ENCODE measurements around the gene TP63. TPM values are rescaled to one million over a fixed set of nuclear protein-coding genes. Genes with fewer than 3 reads are reported as not detected.

The TP63 gene
- total RNA-seq, 1 donor from 2014 or later: 7.8 TPM

- Histone ChIP-seq H3K27ac (ENCODE audit: low read depth, low read length) (no peak overlapping the region), H3K9ac (ENCODE audit: low read depth in 1 of 3, low read length in 3 of 3) (no peak overlapping the region), H3K36me3 (ENCODE audit: control insufficient read depth in 3 of 3, insufficient read depth in 3 of 3, low read length in 3 of 3) (peaks cover 6 to 26% (median 15%) of the 10 kb centered on the region in 3 donors), H3K4me3 (ENCODE audit: low read length in 3 of 3) (no peak overlapping the region), H3K9me3 (ENCODE audit: control insufficient read depth in 3 of 3, low read length in 3 of 3) (no peaks in the 10 kb centered on the region), H3K27me3 (ENCODE audit: control insufficient read depth in 3 of 3, insufficient read depth in 3 of 3, low read length in 3 of 3) (no peaks in the 10 kb centered on the region), H3K4me1 (ENCODE audit: control insufficient read depth in 3 of 3, insufficient read depth in 3 of 3, low read length in 3 of 3) (no peaks in the 10 kb centered on the region)
Measured at GRCh38 chr3:189896533-189896932, 265.3 kb downstream of the TP63 start.

GRCh38 chr3:189897406-189897805 is 266.2 kb downstream of the TP63 start:
- Histone ChIP-seq H3K9ac (ENCODE audit: low read depth in 1 of 3, low read length in 3 of 3) (no peak overlapping the region), H3K36me3 (ENCODE audit: control insufficient read depth in 3 of 3, insufficient read depth in 3 of 3, low read length in 3 of 3) (peaks cover 3 to 18% (median 10%) of the 10 kb centered on the region in 3 donors), H3K4me1 (ENCODE audit: control insufficient read depth in 3 of 3, insufficient read depth in 3 of 3, low read length in 3 of 3) (no peaks in the 10 kb centered on the region), H3K27me3 (ENCODE audit: control insufficient read depth in 3 of 3, insufficient read depth in 3 of 3, low read length in 3 of 3) (no peaks in the 10 kb centered on the region), H3K4me3 (ENCODE audit: low read length in 3 of 3) (no peak overlapping the region), H3K27ac (ENCODE audit: low read depth, low read length) (no peak overlapping the region), H3K9me3 (ENCODE audit: control insufficient read depth in 3 of 3, low read length in 3 of 3) (no peaks in the 10 kb centered on the region)

GRCh38 chr3:189898559-189899153 is 267.5 kb downstream of the TP63 start:
- Histone ChIP-seq H3K9ac (ENCODE audit: low read depth in 1 of 3, low read length in 3 of 3) (no peak overlapping the region), H3K27me3 (ENCODE audit: control insufficient read depth in 3 of 3, insufficient read depth in 3 of 3, low read length in 3 of 3) (no peaks in the 10 kb centered on the region), H3K27ac (ENCODE audit: low read depth, low read length) (no peak overlapping the region), H3K36me3 (ENCODE audit: control insufficient read depth in 3 of 3, insufficient read depth in 3 of 3, low read length in 3 of 3) (peaks cover 3 to 12% (median 10%) of the 10 kb centered on the region in 3 donors), H3K9me3 (ENCODE audit: control insufficient read depth in 3 of 3, low read length in 3 of 3) (no peaks in the 10 kb centered on the region), H3K4me1 (ENCODE audit: control insufficient read depth in 3 of 3, insufficient read depth in 3 of 3, low read length in 3 of 3) (no peaks in the 10 kb centered on the region), H3K4me3 (ENCODE audit: low read length in 3 of 3) (no peak overlapping the region)

- Histone ChIP-seq H3K9ac (ENCODE audit: low read depth in 1 of 3, low read length in 3 of 3) (no peak overlapping the region), H3K36me3 (ENCODE audit: control insufficient read depth in 3 of 3, insufficient read depth in 3 of 3, low read length in 3 of 3) (peaks cover 3 to 7% (median 4%) of the 10 kb centered on the region in 3 donors), H3K4me1 (ENCODE audit: control insufficient read depth in 3 of 3, insufficient read depth in 3 of 3, low read length in 3 of 3) (no peaks in the 10 kb centered on the region), H3K4me3 (ENCODE audit: low read length in 3 of 3) (no peak overlapping the region), H3K27ac (ENCODE audit: low read depth, low read length) (no peak overlapping the region), H3K27me3 (ENCODE audit: control insufficient read depth in 3 of 3, insufficient read depth in 3 of 3, low read length in 3 of 3) (no peaks in the 10 kb centered on the region), H3K9me3 (ENCODE audit: control insufficient read depth in 3 of 3, low read length in 3 of 3) (no peaks in the 10 kb centered on the region)
Measured at GRCh38 chr3:189899186-189899585, 268.0 kb downstream of the TP63 start.

GRCh38 chr3:189900578-189900977 is 269.4 kb downstream of the TP63 start:
- Histone ChIP-seq H3K27ac (ENCODE audit: low read depth, low read length) (no peak overlapping the region), H3K9me3 (ENCODE audit: control insufficient read depth in 3 of 3, low read length in 3 of 3) (no peaks in the 10 kb centered on the region), H3K36me3 (ENCODE audit: control insufficient read depth in 3 of 3, insufficient read depth in 3 of 3, low read length in 3 of 3) (no peaks in the 10 kb centered on the region), H3K4me3 (ENCODE audit: low read length in 3 of 3) (no peak overlapping the region), H3K4me1 (ENCODE audit: control insufficient read depth in 3 of 3, insufficient read depth in 3 of 3, low read length in 3 of 3) (no peaks in the 10 kb centered on the region), H3K9ac (ENCODE audit: low read depth in 1 of 3, low read length in 3 of 3) (no peak overlapping the region), H3K27me3 (ENCODE audit: control insufficient read depth in 3 of 3, insufficient read depth in 3 of 3, low read length in 3 of 3) (no peaks in the 10 kb centered on the region)

- Histone ChIP-seq H3K36me3 (ENCODE audit: control insufficient read depth in 3 of 3, insufficient read depth in 3 of 3, low read length in 3 of 3) (no peaks in the 10 kb centered on the region), H3K27me3 (ENCODE audit: control insufficient read depth in 3 of 3, insufficient read depth in 3 of 3, low read length in 3 of 3) (no peaks in the 10 kb centered on the region), H3K4me1 (ENCODE audit: control insufficient read depth in 3 of 3, insufficient read depth in 3 of 3, low read length in 3 of 3) (no peaks in the 10 kb centered on the region), H3K27ac (ENCODE audit: low read depth, low read length) (no peak overlapping the region), H3K4me3 (ENCODE audit: low read length in 3 of 3) (no peak overlapping the region), H3K9ac (ENCODE audit: low read depth in 1 of 3, low read length in 3 of 3) (no peak overlapping the region), H3K9me3 (ENCODE audit: control insufficient read depth in 3 of 3, low read length in 3 of 3) (no peaks in the 10 kb centered on the region)
Measured at GRCh38 chr3:189901481-189901880, 270.3 kb downstream of the TP63 start.

- Histone ChIP-seq H3K27ac (ENCODE audit: low read depth, low read length) (no peak overlapping the region), H3K9me3 (ENCODE audit: control insufficient read depth in 3 of 3, low read length in 3 of 3) (no peaks in the 10 kb centered on the region), H3K4me3 (ENCODE audit: low read length in 3 of 3) (no peak overlapping the region), H3K9ac (ENCODE audit: low read depth in 1 of 3, low read length in 3 of 3) (no peak overlapping the region), H3K36me3 (ENCODE audit: control insufficient read depth in 3 of 3, insufficient read depth in 3 of 3, low read length in 3 of 3) (no peaks in the 10 kb centered on the region), H3K4me1 (ENCODE audit: control insufficient read depth in 3 of 3, insufficient read depth in 3 of 3, low read length in 3 of 3) (no peaks in the 10 kb centered on the region), H3K27me3 (ENCODE audit: control insufficient read depth in 3 of 3, insufficient read depth in 3 of 3, low read length in 3 of 3) (no peaks in the 10 kb centered on the region)
Measured at GRCh38 chr3:189902230-189903186, 271.3 kb downstream of the TP63 start.

- no peak overlapping the region for H3K9ac ChIP-seq (ENCODE audit: low read depth in 1 of 3, low read length in 3 of 3)
Measured at GRCh38 chr3:189903562-189904250, 272.5 kb downstream of the TP63 start.

GRCh38 chr3:189907803-189908202 is 276.6 kb downstream of the TP63 start:
- Histone ChIP-seq H3K4me3 (ENCODE audit: low read length in 3 of 3) (no peak overlapping the region), H3K27me3 (ENCODE audit: control insufficient read depth in 3 of 3, insufficient read depth in 3 of 3, low read length in 3 of 3) (no peaks in the 10 kb centered on the region), H3K36me3 (ENCODE audit: control insufficient read depth in 3 of 3, insufficient read depth in 3 of 3, low read length in 3 of 3) (no peaks in the 10 kb centered on the region), H3K27ac (ENCODE audit: low read depth, low read length) (no peak overlapping the region), H3K9me3 (ENCODE audit: control insufficient read depth in 3 of 3, low read length in 3 of 3) (no peaks in the 10 kb centered on the region), H3K9ac (ENCODE audit: low read depth in 1 of 3, low read length in 3 of 3) (no peak overlapping the region), H3K4me1 (ENCODE audit: control insufficient read depth in 3 of 3, insufficient read depth in 3 of 3, low read length in 3 of 3) (no peaks in the 10 kb centered on the region)

More at GRCh38 chr3:189903562-189904250, 272.5 kb downstream of the TP63 start:
- H3K9me3 ChIP-seq (ENCODE audit: control insufficient read depth in 3 of 3, low read length in 3 of 3): no peaks in the 10 kb centered on the region
- H3K27ac ChIP-seq (ENCODE audit: low read depth, low read length): no peak overlapping the region
- no peaks in the 10 kb centered on the region for H3K36me3 ChIP-seq (ENCODE audit: control insufficient read depth in 3 of 3, insufficient read depth in 3 of 3, low read length in 3 of 3)
- H3K27me3 ChIP-seq (ENCODE audit: control insufficient read depth in 3 of 3, insufficient read depth in 3 of 3, low read length in 3 of 3): no peaks in the 10 kb centered on the region
- H3K4me3 ChIP-seq (ENCODE audit: low read length in 3 of 3): no peak overlapping the region
- H3K4me1 ChIP-seq (ENCODE audit: control insufficient read depth in 3 of 3, insufficient read depth in 3 of 3, low read length in 3 of 3): no peaks in the 10 kb centered on the region

- H3K27ac ChIP-seq (ENCODE audit: low read depth, low read length): no peak overlapping the region
- no peak overlapping the region for H3K9ac ChIP-seq (ENCODE audit: low read depth in 1 of 3, low read length in 3 of 3)
- H3K4me3 ChIP-seq (ENCODE audit: low read length in 3 of 3): no peak overlapping the region
- no peaks in the 10 kb centered on the region for H3K36me3 ChIP-seq (ENCODE audit: control insufficient read depth in 3 of 3, insufficient read depth in 3 of 3, low read length in 3 of 3)
- H3K4me1 ChIP-seq (ENCODE audit: control insufficient read depth in 3 of 3, insufficient read depth in 3 of 3, low read length in 3 of 3): no peaks in the 10 kb centered on the region
- H3K9me3 ChIP-seq (ENCODE audit: control insufficient read depth in 3 of 3, low read length in 3 of 3): no peaks in the 10 kb centered on the region
- no peaks in the 10 kb centered on the region for H3K27me3 ChIP-seq (ENCODE audit: control insufficient read depth in 3 of 3, insufficient read depth in 3 of 3, low read length in 3 of 3)
Measured at GRCh38 chr3:189908646-189909045, 277.5 kb downstream of the TP63 start.
